Mesendoderm (in vitro differentiated cells): ENCODE measurements around the gene TRAPPC3L. TPM values are rescaled to one million over a fixed set of nuclear protein-coding genes. Genes with fewer than 3 reads are reported as not detected.

Experiments used
- DNase-seq: peaks from one replicate; pipeline ENCODE4 v3.0.0; 2013
- H2AK5ac ChIP-seq: 2 replicates; pipeline ENCODE4 v1.6.1; 2013; ENCODE audit warnings: low read length, inconsistent platforms
- H2BK120ac ChIP-seq: 2 replicates; pipeline ENCODE4 v1.6.1; 2013; ENCODE audit warnings: low read depth, mild to moderate bottlenecking, low read length, moderate library complexity, mixed read lengths
- H2BK15ac ChIP-seq: replicated peaks from 2 replicates; pipeline ENCODE4 v1.6.1; 2013; ENCODE audit warnings: low read depth, mild to moderate bottlenecking, moderate library complexity
- H2BK5ac ChIP-seq: 2 replicates; pipeline ENCODE4 v1.6.1; 2013; ENCODE audit warnings: low read length, inconsistent platforms
- H3K18ac ChIP-seq: 2 replicates; pipeline ENCODE4 v1.6.1; 2013; ENCODE audit warnings: mild to moderate bottlenecking, low read length, mixed read lengths
- H3K23ac ChIP-seq: one replicate; pipeline ENCODE4 v1.6.1; 2013; ENCODE audit warnings: low read length
- H3K27ac ChIP-seq: 2 replicates; pipeline ENCODE4 v1.5.1; 2013; ENCODE audit warnings: low read depth, mild to moderate bottlenecking, inconsistent platforms, low read length, moderate library complexity
- H3K27me3 ChIP-seq: 2 replicates; pipeline ENCODE4 v1.6.1; 2013; ENCODE audit warnings: low read length, control low read depth, mild to moderate bottlenecking, inconsistent platforms; ENCODE audit not compliant: insufficient read depth, poor library complexity
- H3K36me3 ChIP-seq: 2 replicates; pipeline ENCODE4 v1.6.1; 2013; ENCODE audit warnings: low read length, inconsistent platforms; ENCODE audit not compliant: control insufficient read depth, insufficient read depth
- H3K4ac ChIP-seq: one replicate; pipeline ENCODE4 v1.6.1; 2013; ENCODE audit warnings: low read depth, mild to moderate bottlenecking, low read length, moderate library complexity
- H3K4me1 ChIP-seq: 2 replicates; pipeline ENCODE4 v1.6.1; 2013; ENCODE audit warnings: low read depth, low read length, inconsistent platforms; ENCODE audit not compliant: control insufficient read depth
- H3K4me2 ChIP-seq: 2 replicates; pipeline ENCODE4 v1.6.1; 2013; ENCODE audit warnings: low read length
- H3K4me3 ChIP-seq: 2 replicates; pipeline ENCODE4 v1.5.1; 2013; ENCODE audit warnings: mild to moderate bottlenecking, low read length
- H3K56ac ChIP-seq: one replicate; pipeline ENCODE4 v1.6.1; 2013; ENCODE audit warnings: low read length
- H3K79me1 ChIP-seq: 2 replicates; pipeline ENCODE4 v1.6.1; 2013; ENCODE audit warnings: low read length, inconsistent platforms
- H3K79me2 ChIP-seq: 2 replicates; pipeline ENCODE4 v1.6.1; 2013; ENCODE audit warnings: mild to moderate bottlenecking, low read length; ENCODE audit not compliant: control insufficient read depth, insufficient read depth
- H3K9ac ChIP-seq: 2 replicates; pipeline ENCODE4 v1.6.1; 2013; ENCODE audit warnings: low read length, inconsistent platforms
- H4K5ac ChIP-seq: one replicate; pipeline ENCODE4 v1.6.1; 2013; ENCODE audit warnings: low read length
- H4K8ac ChIP-seq: one replicate; pipeline ENCODE4 v1.6.1; 2013; ENCODE audit warnings: low read depth, mild to moderate bottlenecking, control low read depth, low read length, moderate library complexity
- WGBS: extraction: QIAGEN DNeasy Blood & Tissue Kit; methylation state at CpG from one replicate; pipeline ENCODE4 v1.1.7; 2013; ENCODE audit warnings: low lambda C conversion rate, missing lambda C conversion rate; ENCODE audit not compliant: insufficient coverage; ENCODE audit errors: extremely low coverage; 5-methylcytosine and 5-hydroxymethylcytosine counted together
- polyA plus RNA-seq, 2 experiments: library from polyadenylated mRNA; stranded (reverse); fragments of 200-250 nt; gene quantifications; one replicate each; pipeline ENCODE4 v1.2.3, GENCODE V29; 2013

The TRAPPC3L gene
- not detected for polyA plus RNA-seq (2013, experiment 1 of 2)
- not detected for polyA plus RNA-seq (2013, experiment 2 of 2)

DNA sequence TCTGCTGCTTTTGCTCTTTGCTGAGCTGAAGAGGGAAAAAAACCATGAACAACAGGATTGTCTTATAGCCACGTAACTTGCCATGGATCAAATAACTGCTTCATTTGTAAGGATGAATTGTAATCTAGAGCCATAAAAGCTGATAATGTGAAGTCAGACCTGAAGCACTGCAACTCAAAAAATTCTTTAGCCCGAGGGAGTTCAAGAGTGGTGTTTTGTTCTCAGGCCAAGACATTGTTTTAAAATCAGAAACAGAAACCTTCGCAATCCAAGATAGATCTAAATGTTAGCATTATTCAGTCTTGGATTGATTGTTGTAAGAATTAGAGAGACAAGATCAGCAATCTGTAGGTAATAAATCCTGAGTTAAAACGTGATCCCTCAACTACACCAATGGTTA, at the start of gene TRAPPC3L:
TSS of gene TRAPPC3L (minus strand) at position 34 of the 400 bp plus-strand sequence. CDS start 170 bp downstream, outside the sequence.
- WGBS, result no CpG with 5 or more reads among the region's 4 CpGs

DNA sequence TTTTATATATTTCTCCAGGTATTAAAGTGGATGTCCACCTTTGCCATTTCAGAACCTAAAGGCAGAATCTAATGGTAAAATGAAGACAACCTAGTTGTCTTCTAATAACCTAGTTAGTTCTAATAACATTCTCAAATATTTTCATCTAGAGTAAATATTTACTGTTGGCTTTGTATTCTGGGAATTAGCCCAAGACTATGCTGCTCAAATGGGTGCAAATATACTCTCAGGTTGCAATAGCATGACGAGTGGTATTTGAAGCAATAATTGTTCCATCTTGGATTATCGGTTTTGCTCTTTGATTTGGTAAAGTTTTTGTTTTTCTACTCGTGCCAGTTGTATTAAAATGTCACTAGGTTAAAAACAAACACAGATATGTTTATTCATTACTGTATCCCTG, 49.8 kb upstream of the TRAPPC3L start:
- Histone ChIP-seq H3K79me2 (no peaks in the 10 kb centered on the region), H3K4me3 (no peak overlapping the region), H4K5ac (no peak overlapping the region), H3K27me3 (no peaks in the 10 kb centered on the region), H3K27ac (no peak overlapping the region), H3K79me1 (no peaks in the 10 kb centered on the region), H2AK5ac (no peak overlapping the region), H2BK120ac (no peak overlapping the region), H3K4me2 (no peak overlapping the region), H3K4me1 (no peaks in the 10 kb centered on the region), H2BK15ac (no peak overlapping the region), H3K56ac (no peak overlapping the region), H3K18ac (no peak overlapping the region), H2BK5ac (no peak overlapping the region), H3K23ac (no peak overlapping the region), H3K36me3 (no peaks in the 10 kb centered on the region), H3K4ac (no peak overlapping the region), H4K8ac (no peak overlapping the region), H3K9ac (no peak overlapping the region)
- WGBS, result no CpG with 5 or more reads among the region's 3 CpGs
- DNase-seq, result no peak

More for the DNA sequence above, at the start of gene TRAPPC3L:
- Histone ChIP-seq H3K56ac (no peak within 1 kb of the TSS), H4K8ac (no peak within 1 kb of the TSS), H2BK5ac (no peak within 1 kb of the TSS), H3K4me3 (no peak within 1 kb of the TSS), H3K27ac (no peak within 1 kb of the TSS), H4K5ac (no peak within 1 kb of the TSS), H3K18ac (no peak within 1 kb of the TSS), H3K4me1 (no peaks in the 10 kb centered on the region), H3K4me2 (no peak within 1 kb of the TSS), H3K27me3 (no peaks in the 10 kb centered on the region), H3K23ac (no peak within 1 kb of the TSS), H3K79me1 (no peaks in the 10 kb centered on the region), H3K36me3 (no peaks in the 10 kb centered on the region), H3K4ac (no peak within 1 kb of the TSS), H3K9ac (no peak within 1 kb of the TSS), H3K79me2 (no peaks in the 10 kb centered on the region), H2BK15ac (no peak within 1 kb of the TSS), H2AK5ac (no peak within 1 kb of the TSS), H2BK120ac (no peak within 1 kb of the TSS)
- DNase-seq, result no peak

DNA sequence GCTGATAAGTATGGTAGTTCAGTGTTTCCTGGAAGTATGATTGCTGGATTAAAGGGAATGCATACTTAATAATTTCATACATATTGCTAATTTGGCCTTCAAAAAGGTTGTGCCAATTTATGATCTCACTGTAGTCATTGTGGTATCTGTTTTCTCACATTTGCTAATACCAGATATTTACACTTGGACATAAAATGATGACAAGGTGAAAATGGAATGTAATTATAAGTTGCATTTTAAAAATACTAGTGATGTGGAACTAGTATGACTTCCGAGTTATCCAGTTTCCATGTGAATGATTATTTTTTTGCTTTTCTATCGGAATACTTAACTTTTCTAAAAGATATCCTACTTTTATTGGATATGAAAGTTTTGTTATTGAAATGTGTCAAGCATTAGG, 41.3 kb upstream of the TRAPPC3L start:
- no CpG with 5 or more reads among the region's 2 CpGs for WGBS
- no peak overlapping the region for H4K5ac ChIP-seq
- H3K4me3 ChIP-seq, result no peak overlapping the region
- H4K8ac ChIP-seq, result no peak overlapping the region
- H3K4me1 ChIP-seq, result no peaks in the 10 kb centered on the region
- H3K56ac ChIP-seq, result no peak overlapping the region
- H3K4ac ChIP-seq, result no peak overlapping the region
- H3K27me3 ChIP-seq, result no peaks in the 10 kb centered on the region
- H3K36me3 ChIP-seq, result no peaks in the 10 kb centered on the region
- no peak for DNase-seq
- H2BK120ac ChIP-seq, result no peak overlapping the region
- no peak overlapping the region for H2BK5ac ChIP-seq
- H3K23ac ChIP-seq, result no peak overlapping the region
- no peak overlapping the region for H2BK15ac ChIP-seq
- no peak overlapping the region for H2AK5ac ChIP-seq
- H3K18ac ChIP-seq, result no peak overlapping the region
- no peak overlapping the region for H3K9ac ChIP-seq
- no peak overlapping the region for H3K27ac ChIP-seq
- no peak overlapping the region for H3K4me2 ChIP-seq
- H3K79me1 ChIP-seq, result no peaks in the 10 kb centered on the region
- H3K79me2 ChIP-seq, result no peaks in the 10 kb centered on the region

DNA sequence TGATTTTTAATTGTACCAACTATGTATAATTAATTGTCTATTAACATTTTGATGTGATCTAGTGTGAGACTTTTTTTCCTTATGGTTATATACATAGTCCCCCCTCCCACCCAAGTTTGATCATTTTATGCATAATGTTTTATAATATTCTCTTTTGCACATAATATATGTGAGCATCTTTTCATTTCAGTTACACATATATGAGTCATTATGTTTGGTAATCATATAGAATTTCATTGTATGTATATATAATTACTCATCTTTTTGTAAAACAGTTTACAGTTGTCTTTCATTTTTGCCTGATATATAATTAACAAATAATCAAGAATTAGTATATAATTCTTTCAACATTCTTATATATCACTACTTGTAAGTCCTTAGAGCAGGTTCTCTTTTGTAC, 40.8 kb upstream of the TRAPPC3L start:
- H3K23ac ChIP-seq, result no peak overlapping the region
- no peak for DNase-seq
- no peak overlapping the region for H3K56ac ChIP-seq
- H3K79me2 ChIP-seq, result no peaks in the 10 kb centered on the region
- H3K9ac ChIP-seq, result no peak overlapping the region
- H4K8ac ChIP-seq, result no peak overlapping the region
- H3K27me3 ChIP-seq, result no peaks in the 10 kb centered on the region
- H2BK5ac ChIP-seq, result no peak overlapping the region
- H2AK5ac ChIP-seq, result no peak overlapping the region
- H2BK120ac ChIP-seq, result no peak overlapping the region
- no peak overlapping the region for H2BK15ac ChIP-seq
- H3K36me3 ChIP-seq, result no peaks in the 10 kb centered on the region
- no peak overlapping the region for H3K4ac ChIP-seq
- H4K5ac ChIP-seq, result no peak overlapping the region
- H3K4me3 ChIP-seq, result no peak overlapping the region
- H3K18ac ChIP-seq, result no peak overlapping the region
- no peaks in the 10 kb centered on the region for H3K79me1 ChIP-seq
- no peak overlapping the region for H3K27ac ChIP-seq
- no peak overlapping the region for H3K4me2 ChIP-seq
- no peaks in the 10 kb centered on the region for H3K4me1 ChIP-seq

DNA sequence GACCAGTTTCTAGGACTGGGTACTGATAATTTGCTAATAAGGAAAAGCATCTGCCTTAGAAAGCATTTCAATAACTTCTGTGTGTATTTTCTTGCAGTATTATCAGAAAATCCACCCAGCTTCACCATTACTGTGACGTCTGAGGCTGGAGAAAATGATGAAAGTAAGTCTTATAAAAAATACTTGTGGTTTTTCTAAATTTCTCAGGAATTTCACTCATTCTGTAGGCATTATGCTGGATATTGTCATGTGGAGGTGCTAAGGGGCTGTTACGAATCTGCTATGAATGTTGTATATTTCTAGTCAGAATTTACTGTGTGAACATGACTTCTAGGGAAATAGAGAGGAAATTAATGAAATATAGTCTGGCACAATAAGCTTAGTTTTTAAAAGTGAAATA, 34.7 kb upstream of the TRAPPC3L start:
- H3K4me3 ChIP-seq, result no peak overlapping the region
- H4K8ac ChIP-seq, result no peak overlapping the region
- no peak overlapping the region for H3K4me2 ChIP-seq
- no peaks in the 10 kb centered on the region for H3K36me3 ChIP-seq
- no peak overlapping the region for H3K18ac ChIP-seq
- no peak overlapping the region for H2BK120ac ChIP-seq
- H3K27me3 ChIP-seq, result no peaks in the 10 kb centered on the region
- no peak overlapping the region for H3K9ac ChIP-seq
- peaks cover 9% of the 10 kb centered on the region for H3K79me2 ChIP-seq
- H3K27ac ChIP-seq, result no peak overlapping the region
- no peak overlapping the region for H3K4ac ChIP-seq
- H3K4me1 ChIP-seq, result no peaks in the 10 kb centered on the region
- no peak overlapping the region for H2BK15ac ChIP-seq
- no peak overlapping the region for H2AK5ac ChIP-seq
- WGBS, result no CpG with 5 or more reads among the region's 2 CpGs
- no peak for DNase-seq
- H2BK5ac ChIP-seq, result no peak overlapping the region
- no peak overlapping the region for H3K56ac ChIP-seq
- H3K23ac ChIP-seq, result no peak overlapping the region
- no peak overlapping the region for H4K5ac ChIP-seq
- H3K79me1 ChIP-seq, result peaks cover 2% of the 10 kb centered on the region

DNA sequence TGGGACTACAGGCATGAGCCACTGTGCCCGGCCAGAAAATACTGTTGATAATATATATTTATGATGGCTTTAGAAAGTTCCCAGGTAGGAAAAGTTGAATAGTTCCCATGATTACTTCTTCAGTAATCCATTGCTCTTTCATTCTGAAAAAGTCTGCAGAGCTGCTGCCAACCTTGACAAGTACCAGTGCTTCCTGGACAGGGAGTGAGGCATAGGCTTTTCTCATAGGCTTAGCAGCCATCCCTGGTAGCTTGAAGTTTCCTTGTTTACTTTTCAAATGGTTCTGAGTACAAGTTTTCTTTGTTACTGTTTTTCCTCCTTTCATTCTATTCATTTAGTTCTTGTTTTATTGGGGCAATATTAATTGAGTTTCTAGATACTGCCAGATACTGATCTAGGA, 33.7 kb upstream of the TRAPPC3L start:
- H3K4me3 ChIP-seq, result no peak overlapping the region
- H2AK5ac ChIP-seq, result no peak overlapping the region
- H3K4me1 ChIP-seq, result no peaks in the 10 kb centered on the region
- no peak overlapping the region for H3K23ac ChIP-seq
- H3K9ac ChIP-seq, result no peak overlapping the region
- no peak overlapping the region for H3K18ac ChIP-seq
- H3K56ac ChIP-seq, result no peak overlapping the region
- no peak overlapping the region for H3K4ac ChIP-seq
- DNase-seq, result no peak
- H2BK120ac ChIP-seq, result no peak overlapping the region
- H3K27me3 ChIP-seq, result no peaks in the 10 kb centered on the region
- H3K4me2 ChIP-seq, result no peak overlapping the region
- no CpG with 5 or more reads among the region's 1 CpG for WGBS
- no peak overlapping the region for H2BK5ac ChIP-seq
- no peaks in the 10 kb centered on the region for H3K36me3 ChIP-seq
- no peak overlapping the region for H4K8ac ChIP-seq
- peaks cover 12% of the 10 kb centered on the region for H3K79me2 ChIP-seq
- no peak overlapping the region for H2BK15ac ChIP-seq
- peaks cover 2% of the 10 kb centered on the region for H3K79me1 ChIP-seq
- no peak overlapping the region for H4K5ac ChIP-seq
- H3K27ac ChIP-seq, result no peak overlapping the region
